Liver (tissue), 3 donors: ENCODE data around the gene DIAPH3.

ENCODE experiments used
- CTCF ChIP-seq: fragments of 150-350 bp; IDR thresholded peaks from 2 replicates; pipeline ENCODE4 v1.5.1; 2017; ENCODE audit warnings: improper control_type of control experiment, low read depth, low read length; ENCODE audit not compliant: missing input control
- JUND ChIP-seq, 2 donors: IDR thresholded peaks; 2 replicates each; pipeline ENCODE4 v1.6.1; 2016; ENCODE audit warnings: antibody characterized with exemption in 2 of 2
- RAD21 ChIP-seq, 2 donors: IDR thresholded peaks; 2 replicates each; pipeline ENCODE4 v1.6.1; 2016; ENCODE audit warnings: antibody characterized with exemption in 2 of 2, mild to moderate bottlenecking in 2 of 2
- TAF1 ChIP-seq: conservative IDR thresholded peaks from 2 replicates; pipeline ENCODE4 v1.6.1; 2016; ENCODE audit warnings: antibody characterized with exemption, mild to moderate bottlenecking
- donor health status: healthy.
- donor health status: healthy.

- TF ChIP-seq CTCF, result no peak
- TF ChIP-seq TAF1, result no peak
- no peak for TF ChIP-seq RAD21 (IDR thresholded peaks at IDR 0.05)
- no peak for TF ChIP-seq JUND (IDR thresholded peaks at IDR 0.05)
Measured at GRCh38 chr13:59658738-59659330, 504.9 kb downstream of the DIAPH3 start.
